Gastrocnemius medialis (tissue), 4 donors: Measurements from ENCODE around the gene NPAS1. TPM values are rescaled to one million over a fixed set of nuclear protein-coding genes. Genes with fewer than 3 reads are reported as not detected.

ENCODE experiments used
- ATAC-seq, 2 donors: fragments of 150-250 bp; one replicate each; pipeline ENCODE4 v1.9.1; 2016
- DNase-seq, 2 donors: peaks; one replicate each; pipeline ENCODE4 v3.0.0-alpha.2; 2019
- H3K27ac ChIP-seq, 4 donors: fragments of 200-600 bp; sonication (generic); 1 replicate in 1 of 4; 2 replicates in 3 of 4; pipeline ENCODE4 v1.5.1; 2016 to 2018; ENCODE audit warnings: mild to moderate bottlenecking in 2 of 4, moderate library complexity in 1 of 4
- H3K27me3 ChIP-seq, 3 donors: fragments of 200-600 bp; sonication (generic) in 2 of 3; 1 replicate in 1 of 3; 2 replicates in 2 of 3; pipeline versions ENCODE4 v1.5.1 to v1.6.0; 2016 to 2019; ENCODE audit warnings: mild to moderate bottlenecking in 1 of 3, moderate library complexity in 1 of 3
- H3K36me3 ChIP-seq, 2 donors: fragments of 200-600 bp; sonication (generic) in 1 of 2; one replicate each; pipeline ENCODE4 v1.5.1; 2017 to 2018
- H3K4me1 ChIP-seq, 2 donors: fragments of 200-600 bp; sonication (generic) in 1 of 2; one replicate each; pipeline ENCODE4 v1.5.1; 2016 to 2017; ENCODE audit warnings: mild to moderate bottlenecking in 2 of 2
- H3K4me3 ChIP-seq, 4 donors: fragments of 200-600 bp; sonication (generic) in 3 of 4; 1 replicate in 1 of 4; 2 replicates in 3 of 4; pipeline ENCODE4 v1.5.1; 2016 to 2019; ENCODE audit warnings: mild to moderate bottlenecking in 2 of 4
- H3K9me3 ChIP-seq, 3 donors: fragments of 200-600 bp; sonication (generic) in 2 of 3; 1 replicate in 1 of 3; 2 replicates in 2 of 3; pipeline ENCODE4 v1.5.1; 2016 to 2019
- POLR2A ChIP-seq, 2 donors: fragments of 450-650 bp; IDR thresholded peaks; one replicate each; pipeline ENCODE4 v1.6.1; 2017; ENCODE audit warnings: antibody characterized with exemption in 2 of 2, mild to moderate bottlenecking in 2 of 2, moderate library complexity in 2 of 2
- in situ Hi-C, 4 donors: fragments of 200-750 bp; cut with MboI; loops; one replicate each; pipeline versions ENCODE4 v1.15.0 to v1.8.0; 2017; ENCODE audit warnings: low sequenced_read_pairs in 4 of 4
- intact Hi-C: fragments of 100-400 bp; cut with DNase I; formaldehyde crosslinking; loops from one replicate; pipeline ENCODE4 v1.15.1; 2023; ENCODE audit warnings: low total_unique reads
- total RNA-seq, 4 donors: library from RNA; depleted of rRNA; stranded (reverse); fragments of >200 nt; gene quantifications; one replicate each; pipeline versions ENCODE4 v1.1.0 to v1.2.3, GENCODE V29; 2016
- TF ChIP-seq, protein P1 (sequence below), 5 experiments: fragments of 450-650 bp in 3 of 5; fragments of 200-600 bp in 2 of 5; sonication (generic) in 2 of 5; IDR thresholded peaks in 4 of 5; conservative IDR thresholded peaks in 1 of 5; 1 replicate in 4 of 5; 2 replicates in 1 of 5; pipeline ENCODE4 v1.5.1; 2016 to 2019; ENCODE audit warnings: antibody characterized with exemption in 5 of 5, mild to moderate bottlenecking in 3 of 5, moderate library complexity in 3 of 5

NPAS1 gene
- total RNA-seq, 4 donors from 2014 or later, result 0.61 to 1.1 TPM; not detected in 2

- Histone ChIP-seq H3K27ac (peak overlapping the region; percentile 90 to 97 (median 93)), H3K9me3 (no peaks in the 10 kb centered on the region), H3K4me3 (no peak overlapping the region), H3K4me1 (peaks cover 77 to 78% of the 10 kb centered on the region in 2 donors), H3K27me3 (no peaks in the 10 kb centered on the region), H3K36me3 (no peaks in the 10 kb centered on the region)
- intact Hi-C loops, result loop anchor here (5.0 to 10.0 kb wide), 2 partner anchors 252 to 700 kb away; no protein-coding TSS in a partner anchor
- DNase-seq (no peak), ATAC-seq (no peak)
- in situ Hi-C loops, result loop anchor here in 2 of 4 donors (25.0 kb wide), 1 partner anchor 213 kb away; no protein-coding TSS in a partner anchor
- TF ChIP-seq POLR2A (IDR thresholded peaks at IDR 0.05), result no peak
- TF ChIP-seq, protein P1, sequence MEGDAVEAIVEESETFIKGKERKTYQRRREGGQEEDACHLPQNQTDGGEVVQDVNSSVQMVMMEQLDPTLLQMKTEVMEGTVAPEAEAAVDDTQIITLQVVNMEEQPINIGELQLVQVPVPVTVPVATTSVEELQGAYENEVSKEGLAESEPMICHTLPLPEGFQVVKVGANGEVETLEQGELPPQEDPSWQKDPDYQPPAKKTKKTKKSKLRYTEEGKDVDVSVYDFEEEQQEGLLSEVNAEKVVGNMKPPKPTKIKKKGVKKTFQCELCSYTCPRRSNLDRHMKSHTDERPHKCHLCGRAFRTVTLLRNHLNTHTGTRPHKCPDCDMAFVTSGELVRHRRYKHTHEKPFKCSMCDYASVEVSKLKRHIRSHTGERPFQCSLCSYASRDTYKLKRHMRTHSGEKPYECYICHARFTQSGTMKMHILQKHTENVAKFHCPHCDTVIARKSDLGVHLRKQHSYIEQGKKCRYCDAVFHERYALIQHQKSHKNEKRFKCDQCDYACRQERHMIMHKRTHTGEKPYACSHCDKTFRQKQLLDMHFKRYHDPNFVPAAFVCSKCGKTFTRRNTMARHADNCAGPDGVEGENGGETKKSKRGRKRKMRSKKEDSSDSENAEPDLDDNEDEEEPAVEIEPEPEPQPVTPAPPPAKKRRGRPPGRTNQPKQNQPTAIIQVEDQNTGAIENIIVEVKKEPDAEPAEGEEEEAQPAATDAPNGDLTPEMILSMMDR (IDR thresholded peaks at IDR 0.05 in 4 of 5, conservative IDR thresholded peaks at IDR 0.05 in 1 of 5), result no peak
Measured at GRCh38 chr19:46975011-46975924, 44.4 kb upstream of the NPAS1 start.

DNA sequence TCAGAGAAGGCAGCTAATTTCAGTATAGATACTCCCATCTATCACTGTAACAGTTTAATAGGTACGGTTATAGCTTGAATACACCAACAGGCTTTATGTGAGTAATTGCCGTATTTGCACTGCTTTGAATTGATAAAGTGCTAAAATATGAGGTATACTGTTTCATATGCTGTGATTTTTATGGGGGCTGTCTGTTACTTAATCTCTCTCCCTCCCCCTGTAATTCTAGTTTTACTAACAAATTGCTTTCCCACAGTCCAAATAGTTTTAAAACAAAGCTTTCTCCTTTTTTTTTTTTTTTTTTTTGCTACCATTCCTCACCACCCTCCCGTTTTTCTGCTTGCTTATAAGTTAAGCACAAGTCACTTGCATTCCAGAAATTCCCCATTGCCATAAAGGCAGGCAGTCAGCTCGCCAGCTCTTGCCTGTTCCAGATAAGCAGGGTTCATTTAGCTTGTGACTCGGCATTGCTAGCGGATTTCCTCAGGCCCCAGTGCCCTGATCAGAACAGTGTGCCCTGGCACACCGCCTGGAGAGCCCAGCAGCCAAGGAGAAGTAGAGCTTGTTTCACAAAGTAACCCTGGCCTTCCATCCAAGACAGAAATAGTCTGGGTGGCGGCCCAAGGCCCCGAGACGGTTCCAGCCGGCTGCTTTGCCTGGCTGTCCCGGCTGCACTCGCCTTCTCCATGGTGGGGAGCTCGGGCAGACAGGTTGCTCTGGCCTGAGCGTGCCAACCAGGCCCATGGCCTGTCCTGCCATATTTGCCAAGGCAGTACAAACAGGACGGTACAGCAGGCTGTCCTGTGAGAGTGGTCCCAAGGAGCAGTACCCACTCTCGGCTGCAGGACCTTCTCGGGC is 43.5 kb upstream of the NPAS1 start:
- DNase-seq (peak; percentile 97 to 100), ATAC-seq (peak; percentile 86 to 88)
- H3K36me3 ChIP-seq, result no peaks in the 10 kb centered on the region
- intact Hi-C loops, result loop anchor here (5.0 to 10.0 kb wide), 2 partner anchors 251 to 699 kb away; no protein-coding TSS in a partner anchor
- H3K27me3 ChIP-seq, result no peaks in the 10 kb centered on the region
- peak overlapping the region in 2 of 4 donors; percentile 5 to 28 for H3K4me3 ChIP-seq
- in situ Hi-C loops, result loop anchor here in 2 of 4 donors (25.0 kb wide), 1 partner anchor 214 kb away; no protein-coding TSS in a partner anchor
- H3K9me3 ChIP-seq, result no peaks in the 10 kb centered on the region
- TF ChIP-seq POLR2A (IDR thresholded peaks at IDR 0.05), result peak; percentile 51 to 55
- TF ChIP-seq, protein P1 (IDR thresholded peaks at IDR 0.05 in 4 of 5, conservative IDR thresholded peaks at IDR 0.05 in 1 of 5), result no peak
- peaks cover 71 to 82% of the 10 kb centered on the region in 2 donors for H3K4me1 ChIP-seq
- H3K27ac ChIP-seq, result peak overlapping the region; percentile 90 to 97 (median 93)

- Histone ChIP-seq H3K27ac (peak overlapping the region; percentile 90 to 97 (median 93)), H3K9me3 (no peaks in the 10 kb centered on the region), H3K36me3 (no peaks in the 10 kb centered on the region), H3K27me3 (no peaks in the 10 kb centered on the region), H3K4me3 (peak overlapping the region in 2 of 4 donors; percentile 5 to 28), H3K4me1 (peaks cover 71 to 82% of the 10 kb centered on the region in 2 donors)
- ATAC-seq (peak; percentile 54 to 55), DNase-seq (peak; percentile 60 to 78)
- TF ChIP-seq POLR2A (IDR thresholded peaks at IDR 0.05), result no peak
- TF ChIP-seq, protein P1 (IDR thresholded peaks at IDR 0.05 in 4 of 5, conservative IDR thresholded peaks at IDR 0.05 in 1 of 5), result no peak
- in situ Hi-C loops, result loop anchor here in 2 of 4 donors (25.0 kb wide), 1 partner anchor 215 kb away; no protein-coding TSS in a partner anchor
- intact Hi-C loops, result loop anchor here (5.0 to 10.0 kb wide), 2 partner anchors 250 to 698 kb away; no protein-coding TSS in a partner anchor
Measured at GRCh38 chr19:46976845-46977320, 42.8 kb upstream of the NPAS1 start.

- Histone ChIP-seq H3K4me1 (peaks cover 72 to 83% of the 10 kb centered on the region in 2 donors), H3K27ac (peak overlapping the region; percentile 90 to 97 (median 93)), H3K27me3 (no peaks in the 10 kb centered on the region), H3K36me3 (no peaks in the 10 kb centered on the region), H3K9me3 (no peaks in the 10 kb centered on the region), H3K4me3 (no peak overlapping the region)
- ATAC-seq (no peak), DNase-seq (no peak)
- in situ Hi-C loops, result loop anchor here in 2 of 4 donors (25.0 kb wide), 1 partner anchor 215 kb away; no protein-coding TSS in a partner anchor
- no peak for TF ChIP-seq POLR2A (IDR thresholded peaks at IDR 0.05)
- TF ChIP-seq, protein P1 (IDR thresholded peaks at IDR 0.05 in 4 of 5, conservative IDR thresholded peaks at IDR 0.05 in 1 of 5), result no peak
- intact Hi-C loops, result loop anchor here (5.0 to 10.0 kb wide), 2 partner anchors 250 to 697 kb away; no protein-coding TSS in a partner anchor
Measured at GRCh38 chr19:46977548-46977947, 42.1 kb upstream of the NPAS1 start.
